Gastrocnemius medialis (tissue), 4 donors: ENCODE measurements around the gene LDLRAD3.

ENCODE experiments used
- POLR2A ChIP-seq, 2 donors: fragments of 450-650 bp; IDR thresholded peaks; one replicate each; pipeline ENCODE4 v1.6.1; 2017; ENCODE audit warnings: antibody characterized with exemption in 2 of 2, mild to moderate bottlenecking in 2 of 2, moderate library complexity in 2 of 2
- TF ChIP-seq, protein P1 (sequence below), 5 experiments: fragments of 450-650 bp in 3 of 5; fragments of 200-600 bp in 2 of 5; sonication (generic) in 2 of 5; IDR thresholded peaks in 4 of 5; conservative IDR thresholded peaks in 1 of 5; 1 replicate in 4 of 5; 2 replicates in 1 of 5; pipeline ENCODE4 v1.5.1; 2016 to 2019; ENCODE audit warnings: antibody characterized with exemption in 5 of 5, mild to moderate bottlenecking in 3 of 5, moderate library complexity in 3 of 5

DNA sequence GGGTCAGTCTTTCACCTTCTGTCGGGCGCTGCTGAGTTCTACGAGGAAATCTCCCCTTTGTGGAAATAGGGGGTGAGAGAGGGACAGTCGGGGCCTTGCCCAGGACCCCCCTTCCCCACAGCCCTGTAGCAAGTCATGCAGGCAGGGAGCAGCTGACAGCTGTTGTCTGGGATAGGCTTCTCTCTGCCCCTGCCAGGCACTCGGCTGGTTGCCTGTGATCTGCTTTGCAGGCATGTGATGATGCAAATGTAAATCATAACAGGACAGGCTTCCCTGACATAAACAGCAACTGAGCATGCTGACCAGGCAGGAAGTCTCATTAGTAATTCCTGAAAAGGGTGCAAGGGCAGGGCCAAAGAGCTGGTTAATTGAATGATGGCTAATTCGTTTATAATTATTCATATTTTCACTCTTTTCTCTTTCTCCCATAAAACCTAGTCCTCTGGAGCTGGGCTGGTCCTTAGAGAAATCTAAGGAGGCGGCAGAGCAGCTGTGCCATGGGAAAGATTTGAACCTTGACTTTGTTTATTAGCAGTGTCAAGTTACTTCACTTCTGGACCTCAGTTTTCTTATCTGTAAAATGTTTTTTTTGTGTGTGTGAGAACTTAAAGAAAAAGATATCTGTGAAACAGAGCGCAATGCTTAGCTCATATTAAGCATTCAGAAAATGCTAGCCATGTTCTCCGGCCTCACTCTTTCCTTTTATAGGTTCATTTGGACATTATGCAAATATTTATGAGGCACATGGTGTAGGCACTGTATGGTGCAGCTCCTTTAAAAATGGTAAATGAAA lies 129.7 kb downstream of the LDLRAD3 start:
- TF ChIP-seq, protein P1, sequence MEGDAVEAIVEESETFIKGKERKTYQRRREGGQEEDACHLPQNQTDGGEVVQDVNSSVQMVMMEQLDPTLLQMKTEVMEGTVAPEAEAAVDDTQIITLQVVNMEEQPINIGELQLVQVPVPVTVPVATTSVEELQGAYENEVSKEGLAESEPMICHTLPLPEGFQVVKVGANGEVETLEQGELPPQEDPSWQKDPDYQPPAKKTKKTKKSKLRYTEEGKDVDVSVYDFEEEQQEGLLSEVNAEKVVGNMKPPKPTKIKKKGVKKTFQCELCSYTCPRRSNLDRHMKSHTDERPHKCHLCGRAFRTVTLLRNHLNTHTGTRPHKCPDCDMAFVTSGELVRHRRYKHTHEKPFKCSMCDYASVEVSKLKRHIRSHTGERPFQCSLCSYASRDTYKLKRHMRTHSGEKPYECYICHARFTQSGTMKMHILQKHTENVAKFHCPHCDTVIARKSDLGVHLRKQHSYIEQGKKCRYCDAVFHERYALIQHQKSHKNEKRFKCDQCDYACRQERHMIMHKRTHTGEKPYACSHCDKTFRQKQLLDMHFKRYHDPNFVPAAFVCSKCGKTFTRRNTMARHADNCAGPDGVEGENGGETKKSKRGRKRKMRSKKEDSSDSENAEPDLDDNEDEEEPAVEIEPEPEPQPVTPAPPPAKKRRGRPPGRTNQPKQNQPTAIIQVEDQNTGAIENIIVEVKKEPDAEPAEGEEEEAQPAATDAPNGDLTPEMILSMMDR (IDR thresholded peaks at IDR 0.05 in 4 of 5, conservative IDR thresholded peaks at IDR 0.05 in 1 of 5): no peak
- TF ChIP-seq POLR2A (IDR thresholded peaks at IDR 0.05): peak in 1 of 2 donors; percentile 23
